Lower leg skin (tissue), 3 donors: ENCODE results near the gene MINK1.

Experiments used
- CTCF ChIP-seq, 3 donors: fragments of 450-650 bp; IDR thresholded peaks; one replicate each; pipeline ENCODE4 v1.5.1; 2016; ENCODE audit warnings: antibody characterized with exemption in 3 of 3, mild to moderate bottlenecking in 3 of 3, moderate library complexity in 2 of 3
- POLR2A ChIP-seq, 2 donors: fragments of 450-650 bp; IDR thresholded peaks; one replicate each; pipeline ENCODE4 v1.6.1; 2016 to 2017; ENCODE audit warnings: antibody characterized with exemption in 2 of 2, mild to moderate bottlenecking in 1 of 2, moderate library complexity in 1 of 2

- no peak for TF ChIP-seq POLR2A (IDR thresholded peaks at IDR 0.05)
- TF ChIP-seq CTCF (IDR thresholded peaks at IDR 0.05): no peak
Observed at GRCh38 chr17:4945176-4945943, 112.2 kb downstream of the MINK1 start.
